Measurements from ENCODE around the gene PNLDC1.
"Not testable (repeated sequence)": the region's sequence is repeated elsewhere in the genome, so short reads cannot be mapped to it uniquely, and the experiment has no call there.

PNLDC1 gene

GRCh38 chr6:159844737-159845645 lies 44.9 kb downstream of the PNLDC1 start:
- no peak for TF ChIP-seq CTCF (conservative IDR thresholded peaks at IDR 0.05)
- H3K27ac ChIP-seq: no peak overlapping the region

- H3K27ac ChIP-seq: not testable (repeated sequence)
These were observed 48.5 kb downstream of the PNLDC1 start for GRCh38 chr6:159848552-159848951.

- not testable (repeated sequence) for H3K27ac ChIP-seq
These were observed 49.8 kb downstream of the PNLDC1 start for GRCh38 chr6:159849851-159850250.

GRCh38 chr6:159852877-159853276 lies 52.8 kb downstream of the PNLDC1 start:
- peak; percentile 69 for TF ChIP-seq CTCF (conservative IDR thresholded peaks at IDR 0.05)
- no peak overlapping the region for H3K27ac ChIP-seq

GRCh38 chr6:159853754-159854153 lies 53.7 kb downstream of the PNLDC1 start:
- no peak overlapping the region for H3K27ac ChIP-seq
- no peak for TF ChIP-seq CTCF (conservative IDR thresholded peaks at IDR 0.05)

GRCh38 chr6:159854959-159855358 lies 54.9 kb downstream of the PNLDC1 start:
- TF ChIP-seq CTCF (conservative IDR thresholded peaks at IDR 0.05): no peak
- no peak overlapping the region for H3K27ac ChIP-seq

GRCh38 chr6:159858259-159858658 lies 58.2 kb downstream of the PNLDC1 start:
- TF ChIP-seq CTCF (conservative IDR thresholded peaks at IDR 0.05): no peak
- H3K27ac ChIP-seq: no peak overlapping the region

GRCh38 chr6:159860482-159860881 lies 60.4 kb downstream of the PNLDC1 start:
- no peak overlapping the region for H3K27ac ChIP-seq
- no peak for TF ChIP-seq CTCF (conservative IDR thresholded peaks at IDR 0.05)
